Neural progenitor cell (in vitro differentiated cells): ENCODE data around the gene ZMIZ1. TPM values are rescaled to one million over a fixed set of nuclear protein-coding genes. Genes with fewer than 3 reads are reported as not detected.

Source experiments
- DNase-seq: peaks from one replicate; pipeline ENCODE4 v3.0.0-alpha.2; 2016; ENCODE audit warnings: low spot score
- H2AFZ ChIP-seq: fragments of 200-600 bp; sonication (generic); replicated peaks from 2 replicates; pipeline ENCODE4 v1.6.1; 2016; ENCODE audit warnings: antibody characterized with exemption
- H3F3A ChIP-seq: fragments of 200-600 bp; sonication (generic); 2 replicates; pipeline ENCODE4 v1.6.1; 2016; ENCODE audit warnings: antibody characterized with exemption, low read depth
- H3K27ac ChIP-seq: fragments of 200-600 bp; sonication (generic); 2 replicates; pipeline ENCODE4 v1.5.1; 2016; ENCODE audit warnings: mild to moderate bottlenecking
- H3K27me3 ChIP-seq: fragments of 200-600 bp; sonication (generic); 2 replicates; pipeline ENCODE4 v1.6.1; 2016; ENCODE audit warnings: mild to moderate bottlenecking, moderate library complexity
- H3K36me3 ChIP-seq: fragments of 200-600 bp; sonication (generic); 2 replicates; pipeline ENCODE4 v1.5.1; 2016
- H3K4me1 ChIP-seq: fragments of 200-600 bp; sonication (generic); 2 replicates; pipeline ENCODE4 v1.6.1; 2016; ENCODE audit warnings: mixed run types
- H3K4me2 ChIP-seq: fragments of 200-600 bp; sonication (generic); 2 replicates; pipeline ENCODE4 v1.6.1; 2016
- H3K4me3 ChIP-seq: fragments of 200-600 bp; sonication (generic); 2 replicates; pipeline ENCODE4 v1.5.1; 2016
- H3K79me2 ChIP-seq: fragments of 200-600 bp; sonication (generic); 2 replicates; pipeline ENCODE4 v1.6.1; 2016; ENCODE audit warnings: low read depth
- H3K9ac ChIP-seq: fragments of 200-600 bp; sonication (generic); 2 replicates; pipeline ENCODE4 v1.6.1; 2016
- H3K9me3 ChIP-seq: fragments of 200-600 bp; sonication (generic); 2 replicates; pipeline ENCODE4 v1.5.1; 2016; ENCODE audit warnings: low read depth
- H4K20me1 ChIP-seq: fragments of 200-600 bp; sonication (generic); 2 replicates; pipeline ENCODE4 v1.6.1; 2016; ENCODE audit warnings: low read depth
- H3K27ac Mint-ChIP-seq: 3 replicates; pipeline ENCODE4 v1.8.0; 2021; ENCODE audit warnings: mixed read lengths
- H3K27me3 Mint-ChIP-seq: 2 replicates; pipeline ENCODE4 v1.8.0; 2022; ENCODE audit warnings: low read depth, mild to moderate bottlenecking, inconsistent platforms, moderate library complexity, mixed read lengths; ENCODE audit not compliant: insufficient read depth
- H3K36me3 Mint-ChIP-seq: 3 replicates; pipeline ENCODE4 v1.8.0; 2021; ENCODE audit warnings: mixed read lengths
- H3K4me1 Mint-ChIP-seq: 3 replicates; pipeline ENCODE4 v1.8.0; 2021; ENCODE audit warnings: mixed read lengths
- H3K4me3 Mint-ChIP-seq: 3 replicates; pipeline ENCODE4 v1.8.0; 2021; ENCODE audit warnings: mild to moderate bottlenecking, moderate library complexity, mixed read lengths
- H3K9me3 Mint-ChIP-seq: 3 replicates; pipeline ENCODE4 v1.8.0; 2020; ENCODE audit warnings: mixed read lengths
- EZH2 ChIP-seq: fragments of 200-600 bp; sonication (generic); IDR thresholded peaks from 2 replicates; pipeline ENCODE4 v1.6.1; 2017; ENCODE audit warnings: antibody characterized with exemption, mild to moderate bottlenecking, moderate library complexity
- EZH2phosphoT487 ChIP-seq: fragments of 200-600 bp; sonication (generic); IDR thresholded peaks from 2 replicates; pipeline ENCODE4 v1.6.1; 2017; ENCODE audit warnings: antibody characterized with exemption
- total RNA-seq: library from RNA; depleted of rRNA; stranded (reverse); fragments of >200 nt; gene quantifications from 2 replicates; pipeline ENCODE4 v1.2.3, GENCODE V29; 2015; ENCODE audit warnings: low replicate concordance
- TF ChIP-seq, protein P1 (sequence below): fragments of 200-600 bp; sonication (generic); IDR thresholded peaks from 2 replicates; pipeline ENCODE4 v1.5.1; 2017; ENCODE audit warnings: antibody characterized with exemption, mild to moderate bottlenecking

ZMIZ1 gene
- total RNA-seq, 1 donor from 2014 or later: 5.8 TPM

DNA sequence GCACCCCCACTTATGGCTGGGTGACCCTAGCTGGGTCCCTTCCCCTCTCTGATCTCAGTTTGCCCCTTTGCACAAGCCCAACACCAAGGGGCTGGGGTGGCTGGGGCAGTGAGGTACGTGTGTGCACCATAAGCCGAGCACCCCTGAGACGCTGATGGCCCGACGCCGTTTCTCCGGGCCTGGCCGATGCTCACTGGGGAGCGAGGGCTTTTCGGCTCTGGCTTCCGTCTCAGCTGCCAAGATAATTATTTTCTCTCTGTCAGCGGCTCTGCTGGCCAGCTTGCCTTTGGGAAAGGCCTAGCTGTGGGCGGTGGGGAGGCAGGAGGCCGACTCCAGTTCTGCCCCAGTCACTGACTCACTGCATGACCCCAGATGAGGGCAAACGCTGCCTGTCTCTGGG is 91.0 kb downstream of the ZMIZ1 start:
- H3K79me2 ChIP-seq: peaks cover 11% of the 10 kb centered on the region
- H4K20me1 ChIP-seq: peaks cover 65% of the 10 kb centered on the region
- no peak overlapping the region for H3K4me2 ChIP-seq
- TF ChIP-seq EZH2 (no peak), EZH2phosphoT487 (no peak)
- TF ChIP-seq, protein P1, sequence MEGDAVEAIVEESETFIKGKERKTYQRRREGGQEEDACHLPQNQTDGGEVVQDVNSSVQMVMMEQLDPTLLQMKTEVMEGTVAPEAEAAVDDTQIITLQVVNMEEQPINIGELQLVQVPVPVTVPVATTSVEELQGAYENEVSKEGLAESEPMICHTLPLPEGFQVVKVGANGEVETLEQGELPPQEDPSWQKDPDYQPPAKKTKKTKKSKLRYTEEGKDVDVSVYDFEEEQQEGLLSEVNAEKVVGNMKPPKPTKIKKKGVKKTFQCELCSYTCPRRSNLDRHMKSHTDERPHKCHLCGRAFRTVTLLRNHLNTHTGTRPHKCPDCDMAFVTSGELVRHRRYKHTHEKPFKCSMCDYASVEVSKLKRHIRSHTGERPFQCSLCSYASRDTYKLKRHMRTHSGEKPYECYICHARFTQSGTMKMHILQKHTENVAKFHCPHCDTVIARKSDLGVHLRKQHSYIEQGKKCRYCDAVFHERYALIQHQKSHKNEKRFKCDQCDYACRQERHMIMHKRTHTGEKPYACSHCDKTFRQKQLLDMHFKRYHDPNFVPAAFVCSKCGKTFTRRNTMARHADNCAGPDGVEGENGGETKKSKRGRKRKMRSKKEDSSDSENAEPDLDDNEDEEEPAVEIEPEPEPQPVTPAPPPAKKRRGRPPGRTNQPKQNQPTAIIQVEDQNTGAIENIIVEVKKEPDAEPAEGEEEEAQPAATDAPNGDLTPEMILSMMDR: no peak
- peaks cover 51% of the 10 kb centered on the region for H3K4me1 ChIP-seq
- no peaks in the 10 kb centered on the region for H3K36me3 ChIP-seq
- Mint-ChIP-seq H3K27me3 (peaks cover 8% of the 10 kb centered on the region), H3K9me3 (no peaks in the 10 kb centered on the region), H3K27ac (no peak overlapping the region), H3K36me3 (no peaks in the 10 kb centered on the region), H3K4me3 (no peak overlapping the region), H3K4me1 (peaks cover 68% of the 10 kb centered on the region)
- no peak for DNase-seq
- H3K4me3 ChIP-seq: no peak overlapping the region
- H3K27me3 ChIP-seq: no peaks in the 10 kb centered on the region
- peaks cover 9% of the 10 kb centered on the region for H3F3A ChIP-seq
- H2AFZ ChIP-seq: no peak overlapping the region
- H3K9ac ChIP-seq: no peak overlapping the region
- H3K9me3 ChIP-seq: no peaks in the 10 kb centered on the region
- H3K27ac ChIP-seq: no peak overlapping the region

DNA sequence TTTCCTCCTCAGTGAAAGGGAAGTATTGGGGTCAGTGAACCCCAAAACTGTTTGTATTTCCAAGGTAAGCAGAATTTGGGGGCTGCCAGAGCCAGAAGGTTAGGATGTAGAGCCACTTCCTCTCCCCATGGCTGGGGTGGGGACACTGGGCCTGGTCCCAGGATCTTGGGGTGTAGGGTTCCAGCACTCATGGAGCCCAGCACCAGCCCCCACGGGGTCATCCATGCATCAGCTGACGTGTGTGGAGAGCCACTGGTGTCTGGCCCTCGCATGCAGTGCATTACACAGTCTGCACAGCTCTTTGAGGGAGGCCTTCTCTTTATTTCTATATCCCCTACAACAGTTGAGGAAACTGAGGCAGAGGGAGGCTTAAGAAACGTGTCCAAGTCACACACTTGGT is 91.4 kb downstream of the ZMIZ1 start:
- H3F3A ChIP-seq: peaks cover 9% of the 10 kb centered on the region
- H4K20me1 ChIP-seq: peaks cover 62% of the 10 kb centered on the region
- peak overlapping the region; percentile 42 for H3K27ac Mint-ChIP-seq
- H3K4me2 ChIP-seq: no peak overlapping the region
- H2AFZ ChIP-seq: no peak overlapping the region
- H3K9me3 Mint-ChIP-seq: no peaks in the 10 kb centered on the region
- TF ChIP-seq, protein P1: no peak
- TF ChIP-seq EZH2 (no peak), EZH2phosphoT487 (no peak)
- no peaks in the 10 kb centered on the region for H3K27me3 ChIP-seq
- no peaks in the 10 kb centered on the region for H3K36me3 ChIP-seq
- H3K27me3 Mint-ChIP-seq: peaks cover 8% of the 10 kb centered on the region
- DNase-seq: no peak
- no peak overlapping the region for H3K9ac ChIP-seq
- peaks cover 66% of the 10 kb centered on the region for H3K4me1 Mint-ChIP-seq
- H3K79me2 ChIP-seq: peaks cover 11% of the 10 kb centered on the region
- no peak overlapping the region for H3K4me3 Mint-ChIP-seq
- H3K9me3 ChIP-seq: no peaks in the 10 kb centered on the region
- no peak overlapping the region for H3K27ac ChIP-seq
- no peak overlapping the region for H3K4me3 ChIP-seq
- H3K4me1 ChIP-seq: peaks cover 47% of the 10 kb centered on the region
- no peaks in the 10 kb centered on the region for H3K36me3 Mint-ChIP-seq

DNA sequence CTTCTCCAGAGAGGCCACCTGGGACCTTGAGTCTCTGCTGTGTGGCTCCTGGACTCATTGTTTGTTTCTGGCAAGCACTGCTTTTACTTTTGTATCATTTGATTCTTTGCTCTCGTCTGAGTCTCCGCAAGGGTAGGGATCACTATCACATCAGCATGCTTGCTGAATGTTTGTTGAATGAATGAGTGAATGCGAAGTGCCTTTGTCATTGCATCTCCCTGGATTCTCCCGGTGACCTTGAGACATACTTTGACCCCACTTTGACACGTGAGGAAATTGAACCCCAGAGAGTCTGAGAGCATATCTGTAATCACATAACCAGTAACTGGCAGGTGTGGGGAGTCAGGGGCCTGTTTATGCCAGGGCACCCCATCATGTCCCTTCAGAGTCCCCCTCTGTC is 92.8 kb downstream of the ZMIZ1 start:
- H3K4me3 ChIP-seq: no peak overlapping the region
- peaks cover 8% of the 10 kb centered on the region for H3K27me3 Mint-ChIP-seq
- peaks cover 34% of the 10 kb centered on the region for H3K4me1 ChIP-seq
- TF ChIP-seq, protein P1: no peak
- TF ChIP-seq EZH2 (no peak), EZH2phosphoT487 (no peak)
- H3K36me3 Mint-ChIP-seq: no peaks in the 10 kb centered on the region
- no peaks in the 10 kb centered on the region for H3K9me3 Mint-ChIP-seq
- H3K9me3 ChIP-seq: no peaks in the 10 kb centered on the region
- no peak overlapping the region for H3K4me2 ChIP-seq
- H3F3A ChIP-seq: peaks cover 5% of the 10 kb centered on the region
- no peaks in the 10 kb centered on the region for H3K36me3 ChIP-seq
- peaks cover 62% of the 10 kb centered on the region for H4K20me1 ChIP-seq
- no peak for DNase-seq
- no peaks in the 10 kb centered on the region for H3K27me3 ChIP-seq
- H3K27ac ChIP-seq: no peak overlapping the region
- H3K9ac ChIP-seq: no peak overlapping the region
- H2AFZ ChIP-seq: no peak overlapping the region
- H3K79me2 ChIP-seq: peaks cover 11% of the 10 kb centered on the region
- peaks cover 66% of the 10 kb centered on the region for H3K4me1 Mint-ChIP-seq
- H3K27ac Mint-ChIP-seq: peak overlapping the region; percentile 51
- H3K4me3 Mint-ChIP-seq: peak overlapping the region; percentile 5
